HUES6 (cell line): ENCODE data around the gene VSTM2B.
A peak's percentile ranks its signal among the peaks of the same experiment; 100 is the strongest.

Experiments
- H3K27ac ChIP-seq: 2 replicates; pipeline ENCODE4 v1.7.0; 2013; ENCODE audit warnings: low read depth, mild to moderate bottlenecking, low read length, inconsistent platforms
- H3K27me3 ChIP-seq: 2 replicates; pipeline ENCODE4 v1.6.1; 2013; ENCODE audit warnings: low read length; ENCODE audit not compliant: control insufficient read depth, insufficient read depth
- H3K36me3 ChIP-seq: 2 replicates; pipeline ENCODE4 v1.6.1; 2013; ENCODE audit warnings: low read length; ENCODE audit not compliant: control insufficient read depth, insufficient read depth
- H3K4me1 ChIP-seq: 2 replicates; pipeline ENCODE4 v1.6.1; 2013; ENCODE audit warnings: low read length; ENCODE audit not compliant: control insufficient read depth, insufficient read depth
- H3K4me3 ChIP-seq: 2 replicates; pipeline ENCODE4 v1.5.1; 2013; ENCODE audit warnings: low read depth, low read length
- H3K9ac ChIP-seq: one replicate; pipeline ENCODE4 v1.6.1; 2013; ENCODE audit warnings: mild to moderate bottlenecking, low read length
- H3K9me3 ChIP-seq: 2 replicates; pipeline ENCODE4 v1.6.1; 2013; ENCODE audit warnings: low read depth, low read length; ENCODE audit not compliant: control insufficient read depth, insufficient read depth

The VSTM2B gene

DNA sequence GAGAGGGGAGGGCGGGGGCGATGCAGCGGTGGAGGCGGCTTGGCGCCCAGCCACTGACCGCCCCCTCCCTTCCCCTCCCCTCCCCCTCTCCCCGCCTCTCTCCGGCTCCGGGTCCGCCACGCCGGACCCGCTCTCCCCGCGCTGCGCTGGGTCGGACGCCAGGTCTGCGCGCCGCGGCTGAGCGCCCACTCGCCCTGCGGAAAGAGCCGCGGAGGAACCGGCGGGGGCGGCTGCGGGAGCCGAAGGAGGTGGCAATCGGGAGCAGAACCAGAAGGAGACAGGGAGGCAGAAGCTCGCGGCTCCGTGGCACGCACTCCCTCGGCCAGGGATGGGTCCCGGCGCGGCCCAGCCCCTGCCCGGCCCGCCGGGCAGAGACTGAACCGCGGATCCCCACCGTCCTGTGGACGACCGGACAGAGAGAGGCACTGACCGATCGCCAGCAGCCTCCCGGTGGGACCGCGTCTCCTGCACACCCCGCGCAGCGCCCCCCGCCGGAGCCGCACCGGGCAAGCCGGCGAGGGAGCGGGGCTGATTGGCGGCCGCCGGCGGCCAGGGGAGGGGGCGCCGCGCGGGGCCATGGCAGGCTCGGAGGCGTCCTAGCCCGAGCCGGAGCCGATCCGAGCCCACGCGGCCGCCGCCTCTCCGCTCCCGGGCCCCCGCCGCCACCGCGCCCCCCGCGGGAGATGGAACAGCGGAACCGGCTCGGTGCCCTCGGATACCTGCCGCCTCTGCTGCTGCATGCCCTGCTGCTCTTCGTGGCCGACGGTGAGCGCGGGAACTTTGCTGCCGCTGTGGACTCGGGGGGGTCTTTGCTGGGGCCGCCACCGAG lies at the start of gene VSTM2B:
VSTM2B (plus strand) TSS at position 94 of the 829 bp plus-strand sequence; CDS start at position 684, 590 bp downstream.
- Histone ChIP-seq H3K4me1 (peaks cover 32% of the 10 kb centered on the region; the same call in 1 of the 2 replicates), H3K9me3 (no peaks in the 10 kb centered on the region), H3K36me3 (no peaks in the 10 kb centered on the region), H3K9ac (peak within 1 kb of the TSS; percentile 34), H3K27ac (no peak within 1 kb of the TSS), H3K4me3 (peak within 1 kb of the TSS; percentile 74), H3K27me3 (peaks cover 98% of the 10 kb centered on the region)

GRCh38 chr19:29476528-29476927 lies 49.3 kb upstream of the VSTM2B start:
- peaks cover 18% of the 10 kb centered on the region for H3K9me3 ChIP-seq
- no peaks in the 10 kb centered on the region for H3K36me3 ChIP-seq
- peaks cover 5% of the 10 kb centered on the region; the same call in 1 of the 2 replicates for H3K4me1 ChIP-seq
- no peak overlapping the region for H3K4me3 ChIP-seq
- no peak overlapping the region for H3K9ac ChIP-seq
- H3K27me3 ChIP-seq = no peaks in the 10 kb centered on the region
- no peak overlapping the region for H3K27ac ChIP-seq

GRCh38 chr19:29477831-29478577 lies 47.8 kb upstream of the VSTM2B start:
- H3K27me3 ChIP-seq = no peaks in the 10 kb centered on the region
- peaks cover 19% of the 10 kb centered on the region for H3K9me3 ChIP-seq
- H3K27ac ChIP-seq = no peak overlapping the region
- no peak overlapping the region for H3K9ac ChIP-seq
- no peaks in the 10 kb centered on the region for H3K36me3 ChIP-seq
- peaks cover 5% of the 10 kb centered on the region; the same call in 1 of the 2 replicates for H3K4me1 ChIP-seq
- H3K4me3 ChIP-seq = no peak overlapping the region

- no peak overlapping the region for H3K27ac ChIP-seq
- H3K4me3 ChIP-seq = no peak overlapping the region
- H3K9ac ChIP-seq = no peak overlapping the region
- H3K27me3 ChIP-seq = no peaks in the 10 kb centered on the region
- H3K4me1 ChIP-seq = peaks cover 5% of the 10 kb centered on the region; the same call in 1 of the 2 replicates
- H3K9me3 ChIP-seq = peaks cover 19% of the 10 kb centered on the region
- H3K36me3 ChIP-seq = no peaks in the 10 kb centered on the region
Observed at GRCh38 chr19:29478578-29479565, 46.9 kb upstream of the VSTM2B start.

GRCh38 chr19:29479941-29480340 lies 45.9 kb upstream of the VSTM2B start:
- no peak overlapping the region for H3K9ac ChIP-seq
- H3K27me3 ChIP-seq = no peaks in the 10 kb centered on the region
- H3K9me3 ChIP-seq = peaks cover 19% of the 10 kb centered on the region
- peaks cover 9% of the 10 kb centered on the region for H3K4me1 ChIP-seq
- no peak overlapping the region for H3K4me3 ChIP-seq
- no peak overlapping the region for H3K27ac ChIP-seq
- no peaks in the 10 kb centered on the region for H3K36me3 ChIP-seq

GRCh38 chr19:29480507-29480906 lies 45.3 kb upstream of the VSTM2B start:
- no peak overlapping the region for H3K9ac ChIP-seq
- H3K9me3 ChIP-seq = peaks cover 19% of the 10 kb centered on the region
- no peaks in the 10 kb centered on the region for H3K27me3 ChIP-seq
- H3K4me1 ChIP-seq = peaks cover 9% of the 10 kb centered on the region
- H3K4me3 ChIP-seq = no peak overlapping the region
- no peaks in the 10 kb centered on the region for H3K36me3 ChIP-seq
- H3K27ac ChIP-seq = no peak overlapping the region

DNA sequence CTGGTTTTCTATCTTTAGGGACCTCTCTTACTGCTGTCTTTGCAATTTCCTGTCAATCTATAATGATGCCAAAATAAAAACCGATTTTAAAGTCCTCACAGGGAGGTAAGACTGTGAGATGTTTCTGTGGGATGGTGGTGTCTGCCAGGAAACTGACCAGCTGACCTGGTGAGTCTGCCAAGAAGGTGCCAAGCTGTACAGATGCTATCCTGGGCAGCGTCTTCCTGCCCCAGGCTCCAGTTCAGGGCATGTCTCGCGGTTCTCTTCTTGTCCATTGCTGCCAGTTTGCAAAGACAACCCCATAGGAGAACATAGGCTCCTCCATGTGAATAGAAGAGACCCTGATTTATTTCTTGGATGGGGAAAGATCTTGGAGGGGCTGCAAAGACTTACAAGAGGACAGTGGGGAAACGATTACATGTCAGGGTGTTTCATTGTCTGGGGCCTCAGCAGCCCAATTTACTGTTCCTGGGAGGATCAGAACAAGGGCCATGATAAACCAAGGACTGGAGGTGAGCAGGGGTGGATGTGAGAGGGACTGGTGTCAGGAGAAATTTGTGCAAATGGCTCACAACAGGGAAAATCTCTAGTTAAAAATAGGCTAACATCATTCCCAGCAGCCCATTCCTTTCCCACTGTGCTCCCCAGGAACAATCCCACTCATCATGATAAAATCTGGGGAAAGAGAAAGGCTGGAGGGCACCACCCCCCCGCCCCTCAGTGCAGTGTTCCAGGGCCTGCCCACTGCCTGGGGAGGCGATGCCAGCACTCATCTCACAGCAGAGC lies 42.7 kb upstream of the VSTM2B start:
- Histone ChIP-seq H3K27ac (no peak overlapping the region), H3K36me3 (no peaks in the 10 kb centered on the region), H3K9me3 (peaks cover 19% of the 10 kb centered on the region), H3K4me1 (peaks cover 9% of the 10 kb centered on the region), H3K4me3 (no peak overlapping the region), H3K27me3 (no peaks in the 10 kb centered on the region), H3K9ac (no peak overlapping the region)

DNA sequence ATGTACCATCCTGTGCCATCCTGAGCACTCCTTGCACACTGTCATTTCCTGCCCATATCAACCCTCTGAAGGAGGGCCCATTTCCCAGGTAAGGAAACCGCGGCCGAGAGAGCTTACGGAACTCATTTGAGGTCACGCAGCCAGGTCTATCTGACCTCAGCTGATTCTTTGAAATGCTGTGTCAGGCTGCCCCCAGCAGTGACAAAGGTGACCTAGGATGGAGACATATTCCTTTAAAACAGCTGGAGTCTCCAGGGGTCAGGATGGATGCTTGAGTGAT lies 42.2 kb upstream of the VSTM2B start:
- H3K27me3 ChIP-seq = no peaks in the 10 kb centered on the region
- no peak overlapping the region for H3K9ac ChIP-seq
- H3K36me3 ChIP-seq = no peaks in the 10 kb centered on the region
- H3K9me3 ChIP-seq = peaks cover 19% of the 10 kb centered on the region
- H3K27ac ChIP-seq = no peak overlapping the region
- H3K4me3 ChIP-seq = no peak overlapping the region
- H3K4me1 ChIP-seq = peaks cover 9% of the 10 kb centered on the region

GRCh38 chr19:29483944-29484581 lies 41.7 kb upstream of the VSTM2B start:
- Histone ChIP-seq H3K36me3 (no peaks in the 10 kb centered on the region), H3K4me1 (peaks cover 6% of the 10 kb centered on the region), H3K27ac (no peak overlapping the region), H3K4me3 (no peak overlapping the region), H3K9ac (no peak overlapping the region), H3K27me3 (no peaks in the 10 kb centered on the region), H3K9me3 (peaks cover 19% of the 10 kb centered on the region)

DNA sequence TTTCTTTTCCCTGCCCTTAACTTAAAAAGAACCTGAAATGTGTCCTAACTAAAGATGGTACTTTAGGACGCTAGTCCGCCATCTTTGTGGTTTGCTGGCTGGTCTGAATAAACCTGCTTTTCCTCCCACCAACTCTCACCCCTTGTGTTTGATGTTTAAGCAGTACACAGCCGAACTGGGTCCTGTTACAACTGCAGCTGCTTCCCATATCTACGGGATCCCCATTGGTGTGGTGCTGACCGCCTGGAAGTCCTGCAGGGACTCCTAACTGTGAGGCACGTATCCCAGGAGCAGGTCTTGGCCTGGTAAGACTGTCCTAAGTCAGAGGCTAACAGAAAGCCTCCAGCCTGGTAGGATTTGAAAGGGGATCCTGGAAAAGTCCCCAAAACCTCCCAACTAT lies 40.9 kb upstream of the VSTM2B start:
- Histone ChIP-seq H3K27ac (no peak overlapping the region), H3K36me3 (no peaks in the 10 kb centered on the region), H3K4me1 (peaks cover 5% of the 10 kb centered on the region; the same call in 1 of the 2 replicates)

More for the DNA sequence above, 40.9 kb upstream of the VSTM2B start:
- Histone ChIP-seq H3K4me3 (no peak overlapping the region), H3K9me3 (peaks cover 18% of the 10 kb centered on the region), H3K9ac (no peak overlapping the region), H3K27me3 (no peaks in the 10 kb centered on the region)
